Measurements from ENCODE around the gene VPS4A.

DNA sequence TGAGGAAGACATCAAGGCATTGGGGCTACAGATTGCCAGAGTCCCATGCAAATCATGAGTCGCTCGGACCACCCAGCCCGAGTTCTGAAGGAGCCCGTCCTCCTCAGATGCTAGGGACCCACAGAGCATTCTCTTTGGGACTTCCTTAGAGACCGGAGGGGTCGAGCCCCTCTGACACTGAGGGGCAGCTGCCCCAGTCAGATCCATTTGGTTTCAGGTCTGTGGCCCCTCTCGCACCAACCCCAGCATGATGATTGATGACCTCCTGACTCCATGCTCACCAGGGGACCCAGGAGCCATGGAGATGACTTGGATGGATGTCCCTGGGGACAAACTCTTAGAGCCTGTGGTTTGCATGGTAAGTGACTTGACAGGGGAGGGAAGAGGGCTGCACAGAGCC is 11.2 kb downstream of the VPS4A start:
- TF ChIP-seq CTCF (IDR thresholded peaks at IDR 0.05) (no peak), POLR2A (IDR thresholded peaks at IDR 0.05) (no peak)

Measured in heart left ventricle (tissue), 13 donors.